ENCODE measurements around the gene DNHD1.

DNHD1 gene

DNA sequence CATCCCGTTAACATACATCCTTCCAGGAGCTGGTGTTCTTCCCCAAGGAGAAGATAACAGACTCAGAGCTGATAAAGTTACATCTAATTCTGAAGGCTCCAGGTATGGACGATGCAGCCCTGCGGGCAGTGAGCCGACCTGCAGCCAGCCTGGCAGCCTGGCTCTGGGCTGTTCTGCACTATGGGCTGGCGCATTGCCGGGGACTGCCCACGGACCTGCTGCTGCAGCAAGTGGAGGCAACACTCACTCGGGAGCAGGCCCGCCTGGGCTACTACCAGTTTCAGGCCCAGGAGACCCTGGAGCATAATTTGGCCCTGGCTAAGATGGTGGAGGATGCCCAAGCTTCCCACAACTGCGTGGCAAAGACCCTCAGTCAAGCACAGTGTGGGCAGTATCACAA, 66.6 kb downstream of the DNHD1 start:
- DNase-seq (ENCODE audit: low read depth in 3 of 3): no peak

DNA sequence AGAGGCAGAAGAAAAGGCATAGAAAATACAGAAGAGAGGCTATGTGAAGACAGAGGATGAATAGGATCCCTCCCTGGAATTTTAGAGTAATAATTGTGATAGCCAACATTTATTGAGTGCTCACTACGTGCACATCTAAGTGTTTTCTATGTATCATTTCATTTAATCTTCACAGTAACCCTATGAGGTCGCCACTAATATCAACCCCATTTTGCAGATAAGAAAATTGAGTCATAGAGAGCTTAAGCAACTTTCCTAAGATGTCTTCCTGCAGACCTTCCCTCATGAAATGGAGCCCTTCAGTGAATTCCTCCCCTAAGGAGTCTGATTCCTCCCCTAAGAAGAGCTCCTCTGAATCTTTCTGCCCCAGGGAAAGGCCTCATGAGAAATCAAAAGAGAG, 68.2 kb downstream of the DNHD1 start:
- DNase-seq (ENCODE audit: low read depth in 3 of 3): no peak

- no peak for DNase-seq (ENCODE audit: low read depth in 3 of 3)
Observed at GRCh38 chr11:6565988-6566703, 69.1 kb downstream of the DNHD1 start.

GRCh38 chr11:6566704-6567370, 69.8 kb downstream of the DNHD1 start:
- no peak for DNase-seq (ENCODE audit: low read depth in 3 of 3)

GRCh38 chr11:6567371-6567745, 70.3 kb downstream of the DNHD1 start:
- DNase-seq (ENCODE audit: low read depth in 3 of 3): no peak

GRCh38 chr11:6568191-6568918, 71.3 kb downstream of the DNHD1 start:
- DNase-seq (ENCODE audit: low read depth in 3 of 3): no peak

GRCh38 chr11:6569706-6570105, 72.6 kb downstream of the DNHD1 start:
- DNase-seq (ENCODE audit: low read depth in 3 of 3): no peak

DNA sequence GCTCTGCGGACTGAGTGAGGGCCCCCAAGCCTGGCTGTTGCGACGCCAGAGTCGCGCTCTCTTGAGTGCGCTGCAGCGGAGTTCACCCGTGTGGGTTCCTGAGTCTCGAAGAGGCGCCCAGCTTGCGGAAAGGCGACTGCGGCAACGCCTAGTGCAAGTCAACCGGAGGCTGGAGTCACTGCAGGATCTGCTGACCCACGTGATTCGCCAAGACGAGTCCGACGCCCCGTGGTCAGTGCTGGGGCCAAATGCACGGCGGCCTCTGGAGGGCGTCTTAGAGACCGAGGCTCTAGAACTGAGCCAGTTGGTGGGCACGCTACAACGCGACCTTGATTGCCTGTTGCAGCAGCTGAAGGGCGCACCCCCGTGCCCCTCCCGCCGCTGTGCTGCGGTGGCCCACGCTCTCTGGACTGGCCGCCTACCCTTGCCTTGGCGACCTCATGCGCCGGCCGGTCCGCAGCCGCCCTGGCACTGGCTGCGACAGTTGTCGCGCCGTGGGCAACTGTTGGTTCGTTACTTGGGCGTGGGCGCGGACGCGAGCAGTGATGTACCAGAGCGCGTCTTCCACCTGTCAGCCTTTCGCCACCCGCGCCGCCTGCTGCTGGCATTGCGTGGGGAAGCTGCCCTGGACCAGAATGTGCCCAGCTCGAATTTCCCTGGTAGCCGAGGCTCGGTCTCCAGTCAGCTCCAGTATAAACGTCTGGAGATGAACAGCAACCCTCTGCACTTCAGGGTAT, 73.8 kb downstream of the DNHD1 start:
- DNase-seq (ENCODE audit: low read depth in 3 of 3): no peak

DNA sequence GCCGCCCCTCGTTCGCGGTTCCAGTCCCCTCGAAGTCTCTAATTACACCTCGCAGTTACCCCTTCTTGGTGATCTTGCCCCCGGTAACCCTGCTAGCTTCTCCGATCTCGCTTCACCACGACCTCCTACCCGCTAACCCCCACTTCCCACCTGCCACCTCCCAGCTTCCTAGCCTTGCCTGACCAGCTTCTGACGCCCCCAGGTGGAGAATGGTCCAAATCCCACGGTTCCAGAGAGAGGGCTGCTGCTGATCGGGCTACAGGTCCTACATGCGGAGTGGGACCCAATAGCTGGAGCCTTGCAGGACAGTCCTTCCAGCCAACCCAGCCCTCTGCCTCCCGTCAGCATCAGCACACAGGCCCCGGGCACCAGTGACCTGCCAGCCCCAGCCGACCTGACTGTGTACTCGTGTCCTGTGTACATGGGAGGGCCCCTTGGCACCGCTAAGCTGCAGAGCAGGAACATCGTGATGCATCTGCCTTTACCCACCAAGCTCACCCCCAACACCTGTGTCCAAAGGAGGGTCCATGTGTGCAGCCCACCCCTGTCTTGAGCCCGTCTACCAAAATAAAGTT, 74.4 kb downstream of the DNHD1 start:
- no peak for DNase-seq (ENCODE audit: low read depth in 3 of 3)

GRCh38 chr11:6572215-6572614, 75.1 kb downstream of the DNHD1 start:
- no peak for DNase-seq (ENCODE audit: low read depth in 3 of 3)

- DNase-seq (ENCODE audit: low read depth in 3 of 3): no peak
Observed at GRCh38 chr11:6574816-6575715, 78.0 kb downstream of the DNHD1 start.

DNA sequence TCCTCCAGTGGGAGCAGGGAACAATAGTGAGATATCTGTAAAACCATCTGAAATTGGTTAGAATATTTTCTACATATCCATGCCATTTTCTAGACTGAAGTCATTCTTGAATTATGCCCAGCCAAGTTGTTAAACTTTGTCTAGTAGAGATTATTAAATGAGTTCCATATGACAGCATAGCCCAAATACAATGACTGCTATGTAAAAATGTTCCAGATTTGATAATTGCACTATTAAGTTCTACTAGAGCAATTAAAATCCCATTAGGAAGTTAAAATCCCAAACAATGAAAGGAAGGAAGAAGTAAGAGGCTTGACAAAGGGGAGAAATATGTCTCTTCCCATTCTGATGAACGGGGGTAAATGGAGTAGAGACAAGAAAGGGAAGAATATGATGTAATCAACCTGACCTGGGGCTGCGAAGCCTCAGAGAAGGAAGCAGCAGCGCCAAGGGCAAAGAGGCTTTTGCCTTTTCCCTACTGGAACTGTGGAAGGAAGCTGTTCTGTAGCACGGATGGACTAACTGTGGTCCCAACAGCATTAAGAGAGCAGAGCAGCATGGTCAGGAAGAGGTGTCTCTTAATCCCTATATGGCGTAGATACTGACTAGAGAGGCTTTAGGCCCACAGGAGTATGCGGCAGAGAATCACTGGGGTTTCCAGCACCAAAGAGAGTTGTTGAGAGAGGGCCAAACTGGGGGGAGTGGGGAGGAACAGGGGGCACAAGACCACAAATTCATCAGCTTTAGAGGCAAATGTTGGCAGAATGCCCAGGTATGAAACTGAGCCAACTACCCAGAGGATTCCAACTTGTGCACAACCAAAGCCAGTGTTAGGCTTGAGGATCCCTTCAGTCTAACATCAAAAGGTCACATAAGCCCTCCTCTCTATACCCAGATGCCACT, 79.6 kb downstream of the DNHD1 start:
- DNase-seq (ENCODE audit: low read depth in 3 of 3): no peak

DNA sequence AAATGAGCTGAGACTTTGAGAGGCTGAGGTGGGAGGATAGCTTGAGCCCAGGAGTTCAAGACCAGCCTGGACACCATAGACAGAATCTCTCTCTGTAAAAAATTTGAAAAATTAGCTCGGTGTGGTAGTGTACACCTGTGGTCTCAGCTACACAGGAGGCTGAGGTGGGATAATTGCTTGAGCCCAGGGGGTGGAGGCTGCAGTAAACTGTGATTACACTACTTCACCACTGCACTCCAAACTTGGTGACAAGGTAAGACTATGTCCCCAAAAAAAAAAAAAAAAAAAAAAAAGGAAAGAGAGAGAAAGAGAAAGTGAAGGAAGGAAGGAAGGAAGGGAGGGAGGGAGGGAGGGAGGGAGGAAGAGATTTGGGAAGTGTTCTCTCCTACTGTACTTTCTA, 81.1 kb downstream of the DNHD1 start:
- no peak for DNase-seq (ENCODE audit: low read depth in 3 of 3)

- no peak for DNase-seq (ENCODE audit: low read depth in 3 of 3)
Observed at GRCh38 chr11:6579681-6580080, 82.6 kb downstream of the DNHD1 start.

GRCh38 chr11:6583584-6583983, 86.5 kb downstream of the DNHD1 start:
- no peak for DNase-seq (ENCODE audit: low read depth in 3 of 3)

GRCh38 chr11:6584528-6584927, 87.4 kb downstream of the DNHD1 start:
- DNase-seq (ENCODE audit: low read depth in 3 of 3): no peak

- DNase-seq (ENCODE audit: low read depth in 3 of 3): no peak
Observed at GRCh38 chr11:6586434-6587359, 89.6 kb downstream of the DNHD1 start.

DNA sequence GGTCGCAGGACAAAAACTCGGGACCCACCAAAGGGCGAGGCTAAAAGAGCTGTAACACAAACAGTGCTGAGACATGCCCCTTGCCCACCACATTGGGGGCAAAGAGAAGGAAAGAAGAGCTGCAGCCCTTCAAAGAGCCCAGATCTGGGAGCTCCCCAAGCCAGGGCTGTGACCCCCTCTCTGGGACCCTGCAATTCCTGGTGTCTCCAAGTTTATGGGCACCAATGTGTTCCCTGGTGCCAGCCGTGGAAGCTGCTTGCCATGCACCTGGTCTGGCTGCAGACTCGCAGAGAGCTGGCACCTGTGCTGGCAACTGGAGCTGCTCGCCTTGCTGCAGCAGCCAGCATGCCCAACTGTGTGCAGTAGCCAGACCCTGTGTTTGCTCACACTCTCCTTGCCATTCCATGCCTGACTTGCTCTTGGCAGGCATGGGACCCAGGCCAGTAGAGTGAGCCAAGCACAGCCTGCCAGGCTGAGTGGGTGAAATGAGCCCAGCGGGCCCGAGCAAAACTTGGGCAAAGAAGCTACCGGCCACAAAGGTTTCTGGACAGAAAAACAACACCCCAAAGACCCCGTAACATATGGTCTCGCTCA, 90.4 kb downstream of the DNHD1 start:
- no peak for DNase-seq (ENCODE audit: low read depth in 3 of 3)
